K562 (cell line): Measurements from ENCODE around the gene ABCB9. TPM values are rescaled to one million over a fixed set of nuclear protein-coding genes. Genes with fewer than 3 reads are reported as not detected.

Source experiments
- CBFA2T2 ChIP-seq: fragments of 450-650 bp; conservative IDR thresholded peaks from 2 replicates; pipeline ENCODE4 v1.6.1; 2017; ENCODE audit warnings: mild to moderate bottlenecking
- ETV6 ChIP-seq, 3 experiments: fragments of 150-350 bp in 1 of 3; sonication (generic) in 1 of 3; formaldehyde crosslinking in 1 of 3; IDR thresholded peaks; 2 replicates each; pipeline versions ENCODE4 v1.6.1 to v1.8.0; 2014 to 2022; ENCODE audit warnings: borderline replicate concordance in 2 of 3, low read depth in 2 of 3, antibody characterized with exemption in 1 of 3, low read length in 1 of 3, mild to moderate bottlenecking in 1 of 3, missing genetic modification reagents in 1 of 3
- FOXJ3 ChIP-seq: sonication (generic); formaldehyde crosslinking; IDR thresholded peaks from 2 replicates; pipeline ENCODE4 v1.4.0; 2020; ENCODE audit warnings: mild to moderate bottlenecking, missing genetic modification reagents
- GMEB1 ChIP-seq: fragments of 250-450 bp; sonication (Bioruptor Pico); IDR thresholded peaks from 2 replicates; pipeline ENCODE4 v1.4.0; 2020; ENCODE audit warnings: mild to moderate bottlenecking
- HNRNPUL1 ChIP-seq: fragments of 200-400 bp; formaldehyde crosslinking; IDR thresholded peaks from 2 replicates; pipeline ENCODE4 v1.6.1; 2017; ENCODE audit warnings: low read length
- KLF10 ChIP-seq: fragments of 250-450 bp; sonication (Bioruptor Pico); IDR thresholded peaks from 2 replicates; pipeline ENCODE4 v1.6.1; 2021; ENCODE audit warnings: matching md5 sums
- KLF13 ChIP-seq: fragments of 450-650 bp; IDR thresholded peaks from 2 replicates; pipeline ENCODE4 v1.6.1; 2016; ENCODE audit warnings: missing genetic modification characterization, low read depth, mild to moderate bottlenecking, missing compliant biosample characterization, moderate library complexity, borderline replicate concordance
- MYNN ChIP-seq, 2 experiments: sonication (generic); formaldehyde crosslinking in 1 of 2; IDR thresholded peaks; 2 replicates each; pipeline versions ENCODE4 v1.5.0 to v1.6.1; 2016 to 2020; ENCODE audit warnings: antibody characterized with exemption in 1 of 2, missing genetic modification reagents in 1 of 2
- PHB ChIP-seq: fragments of 250-450 bp; sonication (Bioruptor Pico); IDR thresholded peaks from 2 replicates; pipeline ENCODE4 v1.5.0; 2021
- PRMT5 ChIP-seq: sonication (generic); formaldehyde crosslinking; IDR thresholded peaks from 2 replicates; pipeline ENCODE4 v1.5.0; 2020; ENCODE audit warnings: missing genetic modification reagents
- RFX7 ChIP-seq: fragments of 250-450 bp; sonication (Bioruptor Pico); IDR thresholded peaks from 2 replicates; pipeline ENCODE4 v1.5.1; 2021; ENCODE audit warnings: mild to moderate bottlenecking
- TBL1XR1 ChIP-seq, 2 experiments: IDR thresholded peaks; 2 replicates each; pipeline ENCODE4 v1.6.1; 2012; ENCODE audit warnings: improper control_type of control experiment in 2 of 2, low read length in 2 of 2, mild to moderate bottlenecking in 1 of 2
- TOE1 ChIP-seq, 2 experiments: fragments of 450-650 bp in 1 of 2; sonication (generic) in 1 of 2; formaldehyde crosslinking in 1 of 2; IDR thresholded peaks; 2 replicates each; pipeline versions ENCODE4 v1.7.1 to v1.8.0; 2016 to 2022; ENCODE audit warnings: borderline replicate concordance in 2 of 2, mild to moderate bottlenecking in 2 of 2, antibody characterized with exemption in 1 of 2, inconsistent platforms in 1 of 2, low read depth in 1 of 2, missing genetic modification reagents in 1 of 2, moderate library complexity in 1 of 2
- XRCC4 ChIP-seq: IDR thresholded peaks from one replicate; pipeline ENCODE4 v1.6.1; 2011; ENCODE audit not compliant: insufficient read depth, insufficient read length; ENCODE audit errors: extremely low read depth
- ZNF140 ChIP-seq: fragments of 250-450 bp; sonication (Bioruptor Pico); IDR thresholded peaks from 2 replicates; pipeline ENCODE4 v1.8.0; 2021; ENCODE audit warnings: moderate library complexity, mild to moderate bottlenecking, inconsistent platforms
- ZNF282 ChIP-seq: sonication (generic); formaldehyde crosslinking; IDR thresholded peaks from 2 replicates; pipeline ENCODE4 v1.8.1; 2023; ENCODE audit warnings: missing genetic modification reagents
- ZNF41 ChIP-seq: fragments of 250-450 bp; sonication (Bioruptor Pico); conservative IDR thresholded peaks from 2 replicates; pipeline ENCODE4 v1.4.0; 2020; ENCODE audit warnings: mild to moderate bottlenecking
- ZNF830 ChIP-seq: fragments of 250-450 bp; sonication (Bioruptor Pico); IDR thresholded peaks from 2 replicates; pipeline ENCODE4 v1.5.0; 2021; ENCODE audit warnings: mild to moderate bottlenecking
- polyA plus RNA-seq, 8 experiments: library from polyadenylated mRNA; depleted of rRNA in 4 of 8; stranded (reverse) in 5 of 8; unstranded in 3 of 8; fragments of >200 nt; fragmentation: Nextera tagmentation in 2 of 8; fragmentation: Illumina TruSeq in 1 of 8; extraction: Ambion mirVana in 2 of 8; extraction: Trizol in 1 of 8; gene quantifications; 2 replicates each; pipeline versions ENCODE4 v1.2.1 to v1.2.3, GENCODE V29; 2011 to 2014; ENCODE audit warnings: inconsistent platforms in 1 of 8, missing spikeins in 1 of 8
- total RNA-seq, 7 experiments: library from RNA; depleted of rRNA in 6 of 7; stranded (reverse); fragments of >200 nt in 6 of 7; fragmentation: Illumina TruSeq in 2 of 7; extraction: Trizol in 2 of 7; gene quantifications; 2 replicates each; pipeline versions ENCODE4 v1.2.1 to v1.2.3, GENCODE V29; 2011 to 2021; ENCODE audit warnings: low replicate concordance in 1 of 7

ABCB9 gene
- total and polyA plus RNA-seq, 9 of the 15 experiments (the other 6 are each of a cell fraction or from before 2014, with no cell fraction given) = 0.20 to 12.6 (median 6.2) TPM

GRCh38 chr12:122895704-122896636 is 70.3 kb downstream of the ABCB9 start, which contains the start of gene VPS37B (continued):
- TF ChIP-seq FOXJ3 = no peak
- peak; percentile 73 for TF ChIP-seq GMEB1 (CRISPR knock-in tag)
- TF ChIP-seq ZNF282 = no peak
- no peak for TF ChIP-seq PHB (CRISPR knock-in tag)
- peak; percentile 72; the same call in 1 of the 2 replicates for TF ChIP-seq TOE1 (IDR thresholded peaks at IDR 0.05; ENCODE audit: borderline replicate concordance)
- TF ChIP-seq TOE1 (CRISPR knock-in tag; IDR thresholded peaks at IDR 0.05; ENCODE audit: borderline replicate concordance, low read depth) = peak; percentile 82; the same call in 1 of the 2 replicates
- no peak for TF ChIP-seq ZNF140
- no peak for TF ChIP-seq XRCC4
- TF ChIP-seq ETV6 (IDR thresholded peaks at IDR 0.05; ENCODE audit: borderline replicate concordance in 1 of 2, low read depth in 2 of 2, low read length in 1 of 2) = no peak
- TF ChIP-seq ETV6 (CRISPR knock-in tag; IDR thresholded peaks at IDR 0.05; ENCODE audit: borderline replicate concordance) = peak; percentile 88
- TF ChIP-seq TBL1XR1 (IDR thresholded peaks at IDR 0.05; ENCODE audit: low read length in 2 of 2) = peak; percentile 56 to 99; a peak in 3 of 4 replicates
- peak; percentile 82; the same call in 1 of the 2 replicates for TF ChIP-seq KLF13 (tag)
- no peak for TF ChIP-seq ZNF41
- no peak for TF ChIP-seq ZNF830 (CRISPR knock-in tag)
- TF ChIP-seq RFX7 (CRISPR knock-in tag) = peak; percentile 27; the same call in 1 of the 2 replicates
- TF ChIP-seq PRMT5 (CRISPR knock-in tag) = no peak
- TF ChIP-seq KLF10 (CRISPR knock-in tag) = no peak
- peak; percentile 48; the same call in 1 of the 2 replicates for TF ChIP-seq CBFA2T2
- no peak for TF ChIP-seq HNRNPUL1
- TF ChIP-seq MYNN (IDR thresholded peaks at IDR 0.05) = no peak; the same call in 1 of the 2 replicates
- TF ChIP-seq MYNN (CRISPR knock-in tag; IDR thresholded peaks at IDR 0.05) = no peak
